GM12865 (cell line): ENCODE data around the gene HOXA13.

Experiments used
- DNase-seq: peaks from one replicate; pipeline ENCODE4 v3.0.0; 2010; ENCODE audit warnings: low read depth
- H3K4me3 ChIP-seq: 2 replicates; pipeline ENCODE4 v1.5.1; 2011; ENCODE audit warnings: mild to moderate bottlenecking, low read depth, low read length, control low read depth
- TF ChIP-seq, protein P1 (sequence below): IDR thresholded peaks from 2 replicates; pipeline ENCODE4 v1.5.1; 2011; ENCODE audit warnings: low read length, control low read depth, low read depth, inconsistent platforms; ENCODE audit not compliant: insufficient read depth; ENCODE audit errors: missing control alignments

Gene HOXA13

DNA sequence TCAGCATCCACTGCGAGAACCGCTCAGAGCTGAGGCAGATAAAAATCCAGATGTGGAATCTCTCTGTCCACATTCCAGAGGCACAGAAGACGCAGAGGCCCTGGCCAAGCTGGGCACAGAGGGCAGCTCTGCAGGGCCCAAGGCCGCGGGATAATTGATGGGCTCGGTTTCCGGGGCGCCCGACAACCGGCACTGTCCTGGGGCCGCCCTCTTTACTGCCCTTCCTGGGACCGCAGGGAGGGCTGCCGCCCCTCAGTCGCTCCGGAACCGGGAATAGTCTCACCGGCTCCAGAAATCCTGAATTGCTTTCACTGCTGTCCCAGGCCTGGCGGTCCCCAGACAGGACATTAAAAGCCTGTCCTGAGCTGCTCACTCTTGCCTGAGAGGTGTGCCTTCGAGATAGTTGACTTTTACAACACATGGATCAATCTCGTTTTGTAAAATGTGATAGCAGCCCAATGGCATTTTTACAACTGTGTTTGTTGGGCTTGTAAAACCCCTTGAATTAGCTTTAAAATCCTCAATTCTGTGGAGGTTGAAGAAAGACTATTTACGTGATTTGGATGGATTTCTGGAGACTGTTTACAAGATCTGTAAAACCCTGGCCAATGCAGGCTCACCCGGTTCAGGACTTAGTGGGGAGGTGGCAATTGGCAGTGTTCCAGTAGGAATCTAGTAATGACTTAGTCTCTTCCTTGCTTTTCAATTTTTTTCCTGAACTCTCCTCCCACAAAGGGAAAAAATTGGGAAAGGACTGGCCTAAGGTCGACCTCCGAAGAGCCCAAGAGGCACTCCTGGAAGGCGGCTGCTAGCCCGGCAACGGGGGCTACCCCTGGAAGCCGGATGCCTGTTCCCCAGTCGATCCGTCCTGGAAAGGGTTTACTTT is 50.9 kb downstream of the HOXA13 start:
- TF ChIP-seq, protein P1, sequence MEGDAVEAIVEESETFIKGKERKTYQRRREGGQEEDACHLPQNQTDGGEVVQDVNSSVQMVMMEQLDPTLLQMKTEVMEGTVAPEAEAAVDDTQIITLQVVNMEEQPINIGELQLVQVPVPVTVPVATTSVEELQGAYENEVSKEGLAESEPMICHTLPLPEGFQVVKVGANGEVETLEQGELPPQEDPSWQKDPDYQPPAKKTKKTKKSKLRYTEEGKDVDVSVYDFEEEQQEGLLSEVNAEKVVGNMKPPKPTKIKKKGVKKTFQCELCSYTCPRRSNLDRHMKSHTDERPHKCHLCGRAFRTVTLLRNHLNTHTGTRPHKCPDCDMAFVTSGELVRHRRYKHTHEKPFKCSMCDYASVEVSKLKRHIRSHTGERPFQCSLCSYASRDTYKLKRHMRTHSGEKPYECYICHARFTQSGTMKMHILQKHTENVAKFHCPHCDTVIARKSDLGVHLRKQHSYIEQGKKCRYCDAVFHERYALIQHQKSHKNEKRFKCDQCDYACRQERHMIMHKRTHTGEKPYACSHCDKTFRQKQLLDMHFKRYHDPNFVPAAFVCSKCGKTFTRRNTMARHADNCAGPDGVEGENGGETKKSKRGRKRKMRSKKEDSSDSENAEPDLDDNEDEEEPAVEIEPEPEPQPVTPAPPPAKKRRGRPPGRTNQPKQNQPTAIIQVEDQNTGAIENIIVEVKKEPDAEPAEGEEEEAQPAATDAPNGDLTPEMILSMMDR = no peak
- no peak overlapping the region for H3K4me3 ChIP-seq
- DNase-seq = no peak

DNA sequence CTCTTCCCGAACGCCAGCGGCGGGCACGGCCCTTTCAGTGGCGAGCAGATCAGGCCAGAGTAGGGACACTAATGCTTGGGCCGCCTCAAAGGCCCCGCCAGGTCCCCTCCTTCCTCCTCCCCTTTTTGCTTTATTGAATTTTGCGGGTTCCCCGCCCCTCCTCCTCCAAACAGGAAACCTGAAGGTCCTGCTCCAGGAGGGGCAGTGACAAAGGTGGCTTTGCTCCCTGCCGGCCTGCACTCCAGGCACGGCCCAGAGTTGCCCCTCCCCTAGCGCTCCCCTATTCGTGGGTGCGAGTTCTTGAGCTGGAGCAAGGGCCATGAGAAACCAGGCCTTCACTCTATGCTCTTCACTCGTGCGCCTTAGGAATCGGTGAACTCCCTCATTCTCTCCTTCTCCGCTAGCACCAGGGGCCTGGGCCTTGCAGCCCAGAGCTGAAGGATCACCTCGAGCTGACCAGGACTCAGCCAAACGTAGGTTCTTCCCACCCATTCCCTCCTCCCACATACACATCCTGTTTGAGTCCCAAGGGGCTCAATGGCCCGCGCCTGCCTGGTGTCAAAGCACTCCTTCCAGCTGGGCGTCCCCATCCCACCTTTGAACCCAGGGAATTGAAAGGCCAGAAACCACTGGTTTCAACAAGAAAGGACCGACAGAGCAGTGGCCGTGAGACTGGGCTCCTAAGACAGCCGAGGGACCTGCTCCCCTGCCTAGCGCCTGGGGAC is 51.7 kb downstream of the HOXA13 start:
- no peak for DNase-seq

DNA sequence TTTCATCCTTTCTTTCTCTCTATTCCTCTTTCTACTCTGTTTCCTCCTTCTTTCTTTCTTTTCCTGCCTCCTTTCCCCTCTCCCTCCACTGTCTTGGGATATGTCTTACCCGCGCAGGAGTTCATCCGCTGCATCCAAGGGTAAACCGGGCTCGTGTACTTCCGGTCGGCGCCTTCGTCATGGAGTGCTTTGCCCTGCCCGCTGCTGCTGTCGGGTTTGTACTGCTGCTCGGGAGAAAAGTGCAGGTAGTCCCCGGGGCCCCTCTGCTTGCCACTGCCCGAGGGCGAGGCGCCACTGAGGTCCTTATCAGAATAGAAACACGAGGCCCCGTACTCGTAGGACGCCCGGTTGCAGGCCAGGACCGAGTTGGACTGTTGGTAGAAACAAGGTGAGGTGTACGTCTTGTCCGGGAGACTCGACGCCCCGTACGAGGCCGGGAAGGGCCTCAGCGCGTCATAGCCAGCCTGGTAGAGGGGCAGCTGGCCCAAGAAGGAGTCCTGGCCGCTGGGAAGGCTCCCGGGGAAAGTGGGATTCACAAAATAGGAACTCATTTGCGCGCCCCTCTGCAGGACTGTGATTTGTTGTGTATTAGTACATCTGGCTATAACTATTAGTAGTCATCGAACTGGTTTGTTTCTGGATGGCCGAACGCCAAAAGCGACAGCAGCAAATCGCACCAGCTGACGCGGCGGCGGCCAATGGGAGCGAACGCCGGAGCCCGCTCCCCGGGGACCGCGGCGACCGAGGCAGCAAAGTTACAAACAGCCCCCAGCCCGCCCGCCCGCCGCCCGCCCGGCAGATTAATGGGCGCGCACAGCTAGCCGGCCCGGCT is 52.5 kb downstream of the HOXA13 start, which contains the start of gene HOXA6:
Gene HOXA6, minus strand, starts transcription at position 576 of the 832 bp plus-strand sequence. Its CDS starts 25 bp downstream, at position 551.
- no peak for DNase-seq
- H3K4me3 ChIP-seq = no peak within 1 kb of the TSS
- TF ChIP-seq, protein P1 = no peak

More for the DNA sequence above, 51.7 kb downstream of the HOXA13 start:
- H3K4me3 ChIP-seq = no peak overlapping the region
- TF ChIP-seq, protein P1 = no peak

DNA sequence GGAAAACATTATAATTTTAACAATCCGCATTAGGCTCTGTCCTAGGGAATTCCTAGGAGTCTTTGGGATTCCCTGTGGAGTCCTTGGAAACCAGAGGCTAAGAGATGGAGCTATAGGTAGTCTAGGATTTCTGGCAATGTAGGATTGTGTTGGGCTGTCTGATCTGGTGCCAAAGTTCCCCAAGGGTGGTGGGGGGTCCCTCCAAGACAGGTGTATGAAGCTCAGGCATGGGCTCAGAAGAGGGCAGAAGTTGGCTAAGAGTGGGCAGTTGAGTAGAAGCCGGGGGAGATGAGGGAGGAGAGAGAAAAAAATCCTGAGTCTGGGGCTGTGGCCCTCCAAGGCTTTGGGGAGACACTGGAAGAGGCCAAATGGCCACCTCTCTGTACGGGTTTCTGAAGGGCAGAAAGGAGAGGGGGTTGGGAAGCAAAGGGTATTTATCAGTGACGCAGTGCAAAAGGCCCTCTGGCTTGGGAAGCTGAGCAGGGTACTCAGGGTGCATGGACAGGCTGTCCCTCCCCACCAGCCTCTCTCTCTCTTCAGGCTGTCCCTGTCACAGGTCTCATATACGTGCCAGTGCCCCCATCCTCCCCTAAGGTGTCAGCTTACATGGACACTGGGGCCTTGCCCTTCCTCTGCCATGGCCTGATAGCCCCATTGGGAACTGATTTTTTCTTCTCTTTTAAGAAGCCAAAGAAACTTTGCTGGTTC is 53.2 kb downstream of the HOXA13 start:
- no peak overlapping the region for H3K4me3 ChIP-seq
- TF ChIP-seq, protein P1 = no peak
- no peak for DNase-seq

DNA sequence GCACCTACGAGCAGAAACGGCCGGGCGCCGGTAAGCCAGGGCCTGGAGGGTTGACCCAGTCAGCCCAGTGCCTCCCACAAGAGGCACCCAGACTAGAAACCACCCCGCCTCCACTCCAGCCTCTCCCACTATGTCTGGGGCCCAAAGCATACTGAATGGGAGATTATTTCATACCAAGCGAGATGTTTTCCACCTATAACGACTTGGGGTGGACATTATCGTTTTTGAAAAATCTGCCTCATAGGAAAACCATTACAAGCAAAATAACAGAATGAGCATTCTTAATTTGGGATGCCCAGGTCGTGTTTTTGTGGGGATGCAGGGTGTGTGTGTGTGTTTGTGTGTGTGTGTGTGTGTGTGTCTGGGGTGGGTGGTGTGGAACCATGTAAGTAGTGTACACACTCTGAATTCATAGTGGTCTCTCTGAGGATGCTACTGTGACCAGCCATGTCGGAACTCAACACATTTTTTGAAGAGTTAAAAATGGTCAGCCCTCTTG is 53.9 kb downstream of the HOXA13 start:
- TF ChIP-seq, protein P1 = no peak
- H3K4me3 ChIP-seq = no peak overlapping the region
- no peak for DNase-seq

DNA sequence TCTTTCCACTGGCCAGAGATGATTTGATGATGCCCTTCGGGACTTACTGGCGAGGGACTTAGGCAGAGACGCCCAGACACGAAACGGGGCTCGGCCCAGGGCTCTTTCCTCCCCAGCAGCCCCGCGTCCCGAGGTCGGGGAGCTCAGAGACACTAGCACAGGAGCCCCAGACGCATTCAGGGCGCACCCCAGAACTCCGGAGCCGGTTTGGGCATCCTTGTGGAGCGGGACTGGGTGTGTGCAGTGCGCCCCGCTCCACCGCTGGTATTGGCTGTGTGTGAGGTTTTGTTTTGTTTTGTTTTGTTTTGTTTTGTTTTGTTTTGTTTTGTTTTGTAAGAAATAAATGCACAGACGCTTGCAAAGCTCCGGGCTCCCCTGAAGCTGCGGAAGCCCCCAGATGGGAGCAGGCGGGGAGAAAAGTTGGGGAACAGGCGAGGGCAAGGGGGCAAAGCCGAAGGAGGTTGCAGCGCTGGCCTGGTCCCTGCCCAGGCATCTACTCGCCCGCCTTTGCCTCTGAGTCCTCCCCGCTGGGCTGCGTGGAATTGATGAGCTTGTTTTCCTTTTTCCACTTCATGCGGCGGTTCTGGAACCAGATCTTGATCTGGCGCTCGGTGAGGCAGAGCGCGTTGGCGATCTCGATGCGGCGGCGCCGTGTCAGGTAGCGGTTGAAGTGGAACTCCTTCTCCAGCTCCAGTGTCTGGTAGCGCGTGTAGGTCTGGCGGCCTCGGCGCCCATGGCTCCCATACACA is 54.6 kb downstream of the HOXA13 start:
- no peak overlapping the region for H3K4me3 ChIP-seq
- no peak for DNase-seq
- TF ChIP-seq, protein P1 = no peak
